HG02938 (cell line): Measurements from ENCODE around the gene MFAP2.

Experiments
- ATAC-seq: cut with Tn5 transposase; IDR thresholded peaks from one replicate; pipeline ENCODE4 v1.9.1; 2021; ENCODE audit warnings: mild to moderate bottlenecking, moderate library complexity; ENCODE audit not compliant: unreplicated experiment

The MFAP2 gene

DNA sequence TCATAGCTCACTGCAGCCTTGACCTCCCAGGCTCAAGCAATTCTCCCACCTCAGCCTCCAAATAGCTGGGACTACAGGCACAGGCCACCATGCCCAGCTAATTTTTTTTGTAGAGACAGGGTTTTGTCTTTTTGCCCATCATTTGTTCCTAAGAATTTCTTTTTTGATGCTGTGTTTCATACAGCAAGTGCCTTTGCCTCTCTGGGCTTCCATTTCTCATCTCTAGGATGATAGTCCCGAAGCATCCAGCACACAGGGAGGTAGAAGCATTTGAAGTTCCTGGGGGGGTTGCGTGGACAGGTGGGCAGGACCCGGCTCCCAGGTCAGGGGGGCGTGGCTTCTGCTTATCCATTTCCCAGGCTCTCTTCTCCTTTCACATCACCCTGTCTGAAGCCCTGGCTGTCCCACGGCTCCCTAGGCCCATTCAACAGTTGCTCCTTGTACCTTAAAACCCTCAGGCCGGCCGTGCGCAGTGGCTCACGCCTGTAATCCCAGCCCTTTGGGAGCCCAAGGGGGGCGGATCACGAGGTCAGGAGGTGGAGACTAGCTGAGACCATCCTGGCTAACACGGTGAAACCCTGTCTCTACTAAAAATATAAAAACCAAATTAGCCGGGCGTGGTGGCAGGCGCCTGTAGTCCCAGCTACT lies 27.9 kb upstream of the MFAP2 start:
- ATAC-seq = no peak

DNA sequence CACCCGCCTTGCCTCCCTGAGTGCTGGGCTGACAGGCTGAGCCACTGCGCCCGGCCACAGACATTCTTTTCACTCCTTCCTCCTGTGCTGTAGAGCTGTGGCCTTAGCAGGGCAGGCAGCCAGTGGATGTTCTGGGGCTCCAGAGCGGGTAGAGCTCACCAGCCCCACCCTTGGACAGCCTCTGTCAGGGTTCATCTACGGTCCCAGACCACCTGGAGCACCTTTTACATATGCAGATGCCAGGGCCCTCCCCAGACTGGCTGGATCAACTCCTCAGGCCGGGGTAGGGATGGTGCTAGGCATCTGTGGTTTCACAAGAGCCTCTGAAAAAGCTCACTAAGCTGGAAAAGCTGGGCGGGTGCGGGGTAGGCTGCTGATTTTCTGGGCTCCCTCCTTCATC lies 26.7 kb upstream of the MFAP2 start:
- ATAC-seq = no peak

DNA sequence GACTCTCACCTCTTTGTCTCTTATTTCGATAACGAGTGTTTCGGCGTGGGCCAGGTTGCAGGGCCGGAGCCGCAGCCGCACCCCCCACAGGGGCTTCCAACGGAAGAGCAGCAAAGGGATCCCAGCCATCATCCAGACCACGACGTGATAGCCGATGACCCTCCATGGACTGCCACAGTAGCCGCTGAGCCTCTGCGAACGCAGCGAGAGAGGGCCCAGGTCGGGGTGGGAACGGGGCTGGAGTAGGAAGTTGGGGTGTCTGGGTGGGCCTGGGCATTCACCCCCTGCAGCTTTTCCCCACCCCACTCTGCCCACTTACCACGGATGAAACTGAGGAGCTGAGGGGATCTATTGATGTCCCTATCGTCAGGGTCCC lies 24.9 kb upstream of the MFAP2 start:
- ATAC-seq = no peak

DNA sequence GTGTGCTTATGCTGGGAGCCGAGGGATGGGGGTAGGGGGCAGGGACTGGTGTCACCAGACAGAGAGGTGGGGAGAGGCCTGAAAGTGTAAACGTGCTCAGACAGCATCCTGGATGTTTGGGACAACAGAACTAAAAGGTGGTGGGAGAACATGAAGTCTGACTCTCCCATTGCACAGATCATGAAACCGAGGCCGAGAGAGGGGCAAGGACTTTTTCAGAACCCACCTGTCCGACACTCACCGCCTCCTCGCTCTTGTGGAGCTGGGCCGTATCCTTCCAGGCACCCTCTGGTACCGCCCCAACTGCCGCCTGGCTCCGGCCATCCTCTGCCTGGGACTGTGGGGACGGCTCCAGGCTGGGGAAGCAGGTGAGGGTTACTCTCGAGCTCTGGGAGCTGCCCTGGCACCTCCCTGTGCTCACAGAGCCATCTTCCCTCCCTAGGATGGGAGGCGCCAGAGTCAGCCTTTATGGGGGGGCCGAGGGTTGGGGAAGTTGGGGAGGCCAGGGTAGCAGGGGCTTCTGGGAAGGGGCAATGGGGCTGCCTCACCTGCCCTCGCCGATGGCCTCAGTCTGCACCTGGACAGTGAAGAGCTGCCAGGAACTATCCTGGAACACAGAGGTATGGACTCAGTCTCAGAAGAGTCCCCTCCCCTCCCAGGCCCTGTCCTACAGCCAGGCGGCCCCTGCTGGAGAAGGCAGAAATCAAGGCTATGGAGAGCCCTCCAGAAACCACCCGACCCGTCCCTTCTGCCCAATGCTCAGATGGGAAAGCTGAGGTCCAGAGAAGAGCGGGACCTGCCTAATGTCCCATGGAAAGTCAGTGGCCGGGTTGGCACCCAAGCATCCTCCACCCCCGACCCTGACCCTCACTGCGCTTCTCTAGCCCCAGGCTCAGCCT lies 24.3 kb upstream of the MFAP2 start:
- ATAC-seq = no peak

- ATAC-seq = no peak
These were observed 22.1 kb upstream of the MFAP2 start for GRCh38 chr1:17002524-17002902.

GRCh38 chr1:17001760-17002523 lies 21.5 kb upstream of the MFAP2 start:
- ATAC-seq = no peak

DNA sequence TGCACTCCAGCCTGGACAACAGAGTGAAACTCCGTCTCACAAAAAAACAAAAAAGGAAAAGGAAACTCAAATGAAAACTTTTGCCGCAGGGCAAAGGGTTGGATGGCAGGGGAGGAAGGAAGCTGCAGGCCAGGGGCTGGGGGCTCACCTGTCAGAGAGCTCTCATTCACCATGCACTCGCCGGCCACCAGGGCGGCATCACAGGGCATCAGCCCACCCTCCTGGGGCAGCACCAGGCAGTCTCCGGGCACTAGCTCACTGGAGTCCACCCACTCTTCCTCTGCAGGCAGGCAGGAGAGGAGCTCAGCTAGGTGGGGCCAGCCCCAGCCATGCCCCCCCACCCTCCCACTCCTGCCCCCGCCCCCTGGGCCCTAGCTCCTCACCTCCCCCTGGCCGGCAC lies 19.4 kb upstream of the MFAP2 start:
- no peak for ATAC-seq

GRCh38 chr1:16998589-16998988 lies 18.2 kb upstream of the MFAP2 start:
- ATAC-seq = no peak

DNA sequence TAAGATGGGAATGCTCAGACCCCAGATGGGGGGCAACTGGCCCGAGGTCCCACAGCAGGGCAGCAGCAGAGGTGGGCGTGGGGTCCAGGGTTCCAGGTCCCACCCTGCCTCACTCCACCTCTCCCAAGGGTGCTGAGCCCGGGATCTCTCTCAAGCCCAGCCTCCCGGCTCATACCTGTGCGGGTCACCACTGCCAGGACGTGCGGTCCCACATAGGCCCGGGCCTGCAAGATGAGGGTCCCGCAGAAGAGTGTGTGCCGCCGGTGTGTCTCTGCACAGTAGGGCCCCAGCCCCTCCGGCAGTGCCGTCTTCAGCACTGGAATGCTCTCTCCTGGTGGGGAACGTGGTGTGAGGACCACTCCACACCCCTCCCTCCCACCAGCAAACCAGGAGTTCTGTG lies 16.4 kb upstream of the MFAP2 start:
- ATAC-seq = no peak

GRCh38 chr1:16993521-16994038 lies 13.2 kb upstream of the MFAP2 start:
- no peak for ATAC-seq

GRCh38 chr1:16992675-16993074 lies 12.3 kb upstream of the MFAP2 start:
- ATAC-seq = no peak

- no peak for ATAC-seq
These were observed 11.7 kb upstream of the MFAP2 start for GRCh38 chr1:16992102-16992501.

DNA sequence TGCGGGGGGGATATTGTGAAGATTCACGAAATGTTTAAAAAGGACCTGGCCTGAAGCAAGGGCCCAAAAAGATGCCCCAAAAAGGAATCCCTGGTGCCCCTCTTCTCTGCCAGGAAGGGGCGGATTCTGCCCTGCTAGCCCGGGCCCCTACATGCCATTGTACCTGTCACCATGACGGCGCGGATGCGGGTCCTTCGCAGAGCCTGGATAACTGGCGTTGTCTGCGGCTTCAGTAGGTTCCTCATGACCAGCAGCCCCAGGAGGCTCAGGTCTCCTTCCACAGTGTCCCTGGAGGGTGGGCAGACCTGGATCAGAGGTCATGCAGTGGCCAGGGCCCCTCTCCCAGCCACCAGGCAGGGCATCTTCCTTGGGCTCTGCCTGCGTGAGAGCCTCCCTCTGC lies 11.2 kb upstream of the MFAP2 start:
- no peak for ATAC-seq

GRCh38 chr1:16989676-16990391 lies 9.4 kb upstream of the MFAP2 start:
- no peak for ATAC-seq

DNA sequence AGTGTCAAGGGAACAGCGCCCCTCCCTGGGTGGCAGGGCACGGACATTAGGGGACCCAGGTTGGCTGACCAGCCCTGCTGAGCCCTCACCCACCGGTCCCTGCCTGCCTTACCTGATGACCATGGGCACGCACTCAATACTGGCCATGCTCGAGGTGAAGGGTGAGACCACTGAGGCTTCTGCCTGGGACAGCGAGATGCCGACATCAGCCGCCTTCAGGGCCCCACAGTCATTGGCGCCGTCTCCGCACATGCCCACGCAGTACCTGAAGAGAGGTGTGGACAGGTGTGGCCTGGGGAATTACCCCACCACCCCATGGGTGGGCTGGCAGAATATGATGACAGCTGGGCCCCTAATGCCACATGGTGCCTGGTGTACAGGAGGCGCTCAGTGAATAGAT lies 7.8 kb upstream of the MFAP2 start:
- ATAC-seq = no peak

DNA sequence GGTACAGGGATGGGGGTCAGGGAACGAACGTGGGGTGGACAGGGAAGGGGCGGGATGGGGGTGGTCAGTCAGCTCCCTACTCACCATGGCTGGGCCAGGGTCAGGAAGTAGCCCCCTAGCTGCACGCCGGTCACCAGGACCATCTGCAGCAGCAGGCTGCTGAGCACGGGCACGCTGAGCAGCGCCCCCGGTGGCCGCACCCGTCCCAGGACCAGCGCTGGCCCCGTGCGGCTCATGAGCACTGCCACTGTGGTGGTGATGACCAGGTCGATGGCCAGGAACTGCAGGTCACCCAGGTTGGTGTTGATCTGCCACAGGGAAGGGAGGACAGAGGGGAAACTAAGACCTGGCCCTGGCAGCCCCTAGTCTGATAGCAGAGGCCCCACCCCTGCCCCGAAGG lies 6.5 kb upstream of the MFAP2 start:
- ATAC-seq = no peak

DNA sequence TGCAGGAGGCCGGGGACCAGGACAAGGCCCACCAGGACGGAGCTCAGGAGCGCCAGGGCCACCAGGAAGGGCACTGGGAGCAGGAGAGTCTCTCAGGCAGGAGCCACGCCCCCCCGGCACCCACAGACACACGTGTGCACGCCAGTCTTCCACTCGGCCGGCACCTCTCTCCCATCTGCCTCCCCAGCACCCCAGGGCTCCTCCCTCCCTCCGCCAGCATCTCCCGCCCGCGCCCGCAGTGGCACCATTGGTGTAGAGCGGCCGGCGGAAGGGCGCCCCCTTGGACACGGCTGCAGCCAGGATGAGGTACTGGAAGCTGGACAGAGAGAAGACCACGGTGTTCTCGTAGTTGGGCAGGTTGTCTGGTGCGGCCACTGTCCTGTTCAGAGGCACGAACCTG lies 6.1 kb upstream of the MFAP2 start:
- no peak for ATAC-seq

- no peak for ATAC-seq
These were observed 5.7 kb upstream of the MFAP2 start for GRCh38 chr1:16986113-16986512.

DNA sequence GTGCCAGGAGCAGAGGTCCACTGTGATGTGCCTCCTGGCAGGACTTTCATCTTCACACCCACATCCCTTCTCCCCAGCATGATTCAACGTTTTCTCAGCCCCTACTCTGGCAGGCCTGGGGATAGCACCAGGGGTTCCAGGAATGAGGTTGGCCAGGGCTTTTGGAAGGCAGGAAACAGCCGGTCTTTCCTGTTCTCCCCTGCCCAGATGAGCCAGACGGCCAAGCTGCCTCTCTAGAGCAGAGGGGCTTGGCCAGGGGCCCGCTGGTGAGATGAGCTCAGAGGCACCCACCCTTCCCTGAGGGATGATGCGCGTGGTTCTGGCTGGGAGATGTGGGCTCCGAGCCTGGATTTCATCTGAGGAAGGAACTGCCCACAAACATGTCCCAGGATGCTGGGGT lies 4.3 kb upstream of the MFAP2 start:
- ATAC-seq = no peak

GRCh38 chr1:16983649-16984048 lies 3.2 kb upstream of the MFAP2 start:
- no peak for ATAC-seq

GRCh38 chr1:16982902-16983301 lies 2.5 kb upstream of the MFAP2 start:
- no peak for ATAC-seq
